Breast epithelium (tissue), 4 donors: ENCODE measurements around the gene PLEKHS1. TPM values are rescaled to one million over a fixed set of nuclear protein-coding genes. Genes with fewer than 3 reads are reported as not detected.
"Not testable (repeated sequence)": the region's sequence is repeated elsewhere in the genome, so short reads cannot be mapped to it uniquely, and the experiment has no call there.

ENCODE experiments used
- DNase-seq, 2 donors: peaks; one replicate each; pipeline ENCODE4 v3.0.0-alpha.2; 2019; ENCODE audit warnings: low spot score in 2 of 2
- H3K27ac ChIP-seq, 2 donors: fragments of 200-600 bp; sonication (generic) in 1 of 2; one replicate each; pipeline ENCODE4 v1.5.1; 2016 to 2019; ENCODE audit warnings: mild to moderate bottlenecking in 1 of 2
- H3K27me3 ChIP-seq, 2 donors: fragments of 200-600 bp; sonication (generic) in 1 of 2; one replicate each; pipeline versions ENCODE4 v1.5.1 to v1.6.0; 2017 to 2019; ENCODE audit warnings: control low read depth in 1 of 2, mild to moderate bottlenecking in 1 of 2
- H3K36me3 ChIP-seq: fragments of 200-600 bp; one replicate; pipeline ENCODE4 v1.5.1; 2019
- H3K4me1 ChIP-seq, 2 donors: fragments of 200-600 bp; sonication (generic); one replicate each; pipeline ENCODE4 v1.5.1; 2016 to 2019; ENCODE audit warnings: control low read depth in 1 of 2
- H3K4me3 ChIP-seq, 3 donors: fragments of 200-600 bp; sonication (generic); 1 replicate in 2 of 3; 2 replicates in 1 of 3; pipeline ENCODE4 v1.5.1; 2016 to 2019; ENCODE audit warnings: mild to moderate bottlenecking in 3 of 3, moderate library complexity in 2 of 3
- H3K9me3 ChIP-seq, 2 donors: fragments of 200-600 bp; sonication (generic) in 1 of 2; one replicate each; pipeline ENCODE4 v1.5.1; 2016 to 2019; ENCODE audit warnings: control low read depth in 1 of 2
- POLR2A ChIP-seq: fragments of 450-650 bp; IDR thresholded peaks from one replicate; pipeline ENCODE4 v1.6.1; 2016; ENCODE audit warnings: antibody characterized with exemption, mild to moderate bottlenecking, moderate library complexity
- POLR2AphosphoS5 ChIP-seq, 3 donors: sonication (generic); formaldehyde crosslinking; IDR thresholded peaks; one replicate each; pipeline ENCODE4 v1.6.1; 2017; ENCODE audit warnings: antibody characterized with exemption in 3 of 3
- intact Hi-C: fragments of 100-400 bp; cut with DNase I; formaldehyde crosslinking; loops from one replicate; pipeline ENCODE4 v1.15.1; 2023; ENCODE audit warnings: low total_unique reads
- total RNA-seq, 3 donors: library from RNA; depleted of rRNA; stranded (reverse); fragments of >200 nt; gene quantifications; one replicate each; pipeline ENCODE4 v1.1.0, GENCODE V29; 2016
- TF ChIP-seq, protein P1 (sequence below), 3 donors: fragments of 450-650 bp; IDR thresholded peaks; one replicate each; pipeline ENCODE4 v1.5.1; 2016 to 2017; ENCODE audit warnings: antibody characterized with exemption in 3 of 3, mild to moderate bottlenecking in 3 of 3, moderate library complexity in 3 of 3

PLEKHS1 gene
- total RNA-seq, 3 donors from 2014 or later: 23.6 to 30.0 TPM; not detected in 1

DNA sequence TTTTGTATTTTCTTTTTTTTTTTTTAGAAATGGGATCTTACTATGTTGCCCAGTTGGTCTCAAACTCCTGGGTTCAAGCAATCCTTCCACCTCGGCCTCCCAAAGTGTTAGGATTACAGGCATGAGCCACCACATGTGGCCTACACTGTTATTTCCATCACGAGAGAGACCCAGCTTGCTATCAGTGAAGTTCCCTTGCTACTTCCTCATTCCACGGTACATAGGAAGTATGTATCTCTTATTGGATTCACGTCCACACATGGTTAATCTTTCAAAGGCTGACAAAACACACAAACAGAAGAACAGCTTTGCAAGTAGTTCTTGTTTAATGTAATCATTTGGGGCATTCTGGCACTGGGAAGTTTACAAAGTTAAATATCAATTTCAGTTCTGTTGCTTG lies 51.5 kb downstream of the PLEKHS1 start:
- H3K27ac ChIP-seq: no peak overlapping the region
- no peaks in the 10 kb centered on the region for H3K36me3 ChIP-seq
- TF ChIP-seq POLR2AphosphoS5 (IDR thresholded peaks at IDR 0.05) (no peak), POLR2A (no peak)
- TF ChIP-seq, protein P1, sequence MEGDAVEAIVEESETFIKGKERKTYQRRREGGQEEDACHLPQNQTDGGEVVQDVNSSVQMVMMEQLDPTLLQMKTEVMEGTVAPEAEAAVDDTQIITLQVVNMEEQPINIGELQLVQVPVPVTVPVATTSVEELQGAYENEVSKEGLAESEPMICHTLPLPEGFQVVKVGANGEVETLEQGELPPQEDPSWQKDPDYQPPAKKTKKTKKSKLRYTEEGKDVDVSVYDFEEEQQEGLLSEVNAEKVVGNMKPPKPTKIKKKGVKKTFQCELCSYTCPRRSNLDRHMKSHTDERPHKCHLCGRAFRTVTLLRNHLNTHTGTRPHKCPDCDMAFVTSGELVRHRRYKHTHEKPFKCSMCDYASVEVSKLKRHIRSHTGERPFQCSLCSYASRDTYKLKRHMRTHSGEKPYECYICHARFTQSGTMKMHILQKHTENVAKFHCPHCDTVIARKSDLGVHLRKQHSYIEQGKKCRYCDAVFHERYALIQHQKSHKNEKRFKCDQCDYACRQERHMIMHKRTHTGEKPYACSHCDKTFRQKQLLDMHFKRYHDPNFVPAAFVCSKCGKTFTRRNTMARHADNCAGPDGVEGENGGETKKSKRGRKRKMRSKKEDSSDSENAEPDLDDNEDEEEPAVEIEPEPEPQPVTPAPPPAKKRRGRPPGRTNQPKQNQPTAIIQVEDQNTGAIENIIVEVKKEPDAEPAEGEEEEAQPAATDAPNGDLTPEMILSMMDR (IDR thresholded peaks at IDR 0.05): no peak
- H3K4me1 ChIP-seq: no peaks in the 10 kb centered on the region
- intact Hi-C loops: no loop called here
- H3K4me3 ChIP-seq: no peak overlapping the region
- no peaks in the 10 kb centered on the region for H3K27me3 ChIP-seq
- no peak for DNase-seq
- H3K9me3 ChIP-seq: no peaks in the 10 kb centered on the region

DNA sequence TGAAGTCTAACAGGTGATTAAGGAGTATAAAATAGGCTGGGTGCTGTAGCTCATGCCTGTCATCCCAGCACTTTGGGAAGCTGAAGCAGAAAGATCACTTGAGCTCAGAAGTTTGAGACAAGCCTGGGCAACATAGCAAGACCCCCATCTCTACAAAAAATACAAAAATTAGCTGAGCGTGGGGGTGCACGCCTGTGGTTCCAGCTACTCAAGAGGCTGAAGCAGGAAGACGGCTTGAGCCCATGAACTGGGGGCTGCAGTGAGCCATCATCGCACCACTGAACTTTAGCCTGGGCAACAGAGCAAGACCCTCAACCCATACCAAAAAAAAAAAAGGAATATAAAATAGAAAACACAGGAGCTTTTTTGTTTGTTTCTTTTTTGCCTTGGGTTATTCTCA lies 55.0 kb downstream of the PLEKHS1 start:
- H3K4me3 ChIP-seq: no peak overlapping the region
- intact Hi-C loops: no loop called here
- H3K9me3 ChIP-seq: no peaks in the 10 kb centered on the region

DNA sequence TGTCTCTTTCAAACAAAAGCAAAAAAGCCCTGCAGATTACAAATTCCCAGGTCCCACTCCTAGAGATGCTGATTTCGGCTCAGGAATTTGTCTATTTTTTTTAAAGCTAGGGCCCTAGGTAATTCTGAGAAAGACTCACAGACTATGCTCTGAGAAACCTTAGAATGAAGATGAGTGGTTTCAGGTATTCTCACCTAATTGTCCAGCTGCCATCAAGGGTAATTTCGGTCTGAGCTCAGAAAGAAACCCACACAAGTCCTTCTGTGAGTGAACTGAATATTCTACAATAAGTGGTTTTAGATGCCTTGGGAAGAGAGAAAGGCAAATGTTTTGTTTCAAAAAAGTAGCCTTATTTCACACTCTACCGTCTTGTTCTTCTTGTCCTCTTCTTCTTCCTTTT lies 56.7 kb downstream of the PLEKHS1 start:
- Histone ChIP-seq H3K36me3 (no peaks in the 10 kb centered on the region), H3K9me3 (no peaks in the 10 kb centered on the region), H3K4me3 (no peak overlapping the region), H3K27me3 (no peaks in the 10 kb centered on the region), H3K4me1 (no peaks in the 10 kb centered on the region), H3K27ac (no peak overlapping the region)
- intact Hi-C loops: no loop called here
- no peak for DNase-seq
- no peak for TF ChIP-seq POLR2AphosphoS5 (IDR thresholded peaks at IDR 0.05)
- TF ChIP-seq, protein P1 (IDR thresholded peaks at IDR 0.05): no peak
- TF ChIP-seq POLR2A: no peak

More for the DNA sequence above, 55.0 kb downstream of the PLEKHS1 start:
- DNase-seq: no peak
- Histone ChIP-seq H3K36me3 (no peaks in the 10 kb centered on the region), H3K4me1 (no peaks in the 10 kb centered on the region), H3K27me3 (no peaks in the 10 kb centered on the region), H3K27ac (no peak overlapping the region)
- TF ChIP-seq POLR2AphosphoS5 (IDR thresholded peaks at IDR 0.05) (no peak), POLR2A (no peak)
- TF ChIP-seq, protein P1 (IDR thresholded peaks at IDR 0.05): no peak

DNA sequence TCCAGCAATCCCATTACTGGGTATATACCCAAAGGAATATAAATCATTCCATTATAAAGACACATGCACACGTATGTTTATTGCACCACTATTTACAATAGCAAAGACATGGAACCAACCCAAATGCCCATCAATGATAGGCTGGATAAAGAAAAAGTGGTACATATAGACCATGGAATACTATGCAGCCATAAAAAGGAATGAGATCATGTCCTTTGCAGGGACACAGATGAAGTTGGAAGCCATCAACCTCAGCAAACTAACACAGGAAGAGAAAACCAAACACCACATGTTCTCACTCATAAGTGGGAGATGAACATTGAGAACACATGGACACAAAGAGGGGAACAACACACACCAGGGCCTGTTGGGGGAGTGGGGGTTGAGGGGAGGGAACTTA lies 63.2 kb downstream of the PLEKHS1 start:
- H3K4me1 ChIP-seq, H3K9me3 ChIP-seq, H3K36me3 ChIP-seq, H3K27ac ChIP-seq, DNase-seq, intact Hi-C loops, H3K27me3 ChIP-seq, H3K4me3 ChIP-seq: not testable (repeated sequence)

DNA sequence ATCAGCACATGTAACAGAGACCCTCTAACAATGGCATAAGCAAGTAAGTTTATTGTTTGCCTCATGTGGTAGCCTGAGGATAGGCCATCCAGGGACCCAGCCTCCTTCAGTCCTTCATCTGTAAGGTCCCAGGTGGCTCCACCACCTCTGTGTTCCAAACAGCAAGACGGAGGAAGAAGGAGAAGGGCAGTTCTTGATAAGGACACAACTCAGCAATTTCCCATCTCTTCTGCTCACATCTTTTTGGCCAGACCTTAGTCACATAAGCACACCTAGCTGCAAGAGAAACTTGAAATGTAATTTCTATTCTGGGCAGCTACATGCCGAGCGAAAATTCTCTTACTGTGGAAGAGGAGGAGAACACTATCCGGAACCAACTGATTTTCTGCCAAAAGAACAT lies 68.5 kb downstream of the PLEKHS1 start:
- DNase-seq: no peak
- intact Hi-C loops: no loop called here
- no peak for TF ChIP-seq POLR2A
- TF ChIP-seq POLR2AphosphoS5 (IDR thresholded peaks at IDR 0.05): no peak
- TF ChIP-seq, protein P1 (IDR thresholded peaks at IDR 0.05): no peak
- no peaks in the 10 kb centered on the region for H3K36me3 ChIP-seq
- no peak overlapping the region for H3K27ac ChIP-seq
- no peaks in the 10 kb centered on the region for H3K27me3 ChIP-seq
- no peak overlapping the region for H3K4me3 ChIP-seq
- H3K4me1 ChIP-seq: no peaks in the 10 kb centered on the region
- no peaks in the 10 kb centered on the region for H3K9me3 ChIP-seq

DNA sequence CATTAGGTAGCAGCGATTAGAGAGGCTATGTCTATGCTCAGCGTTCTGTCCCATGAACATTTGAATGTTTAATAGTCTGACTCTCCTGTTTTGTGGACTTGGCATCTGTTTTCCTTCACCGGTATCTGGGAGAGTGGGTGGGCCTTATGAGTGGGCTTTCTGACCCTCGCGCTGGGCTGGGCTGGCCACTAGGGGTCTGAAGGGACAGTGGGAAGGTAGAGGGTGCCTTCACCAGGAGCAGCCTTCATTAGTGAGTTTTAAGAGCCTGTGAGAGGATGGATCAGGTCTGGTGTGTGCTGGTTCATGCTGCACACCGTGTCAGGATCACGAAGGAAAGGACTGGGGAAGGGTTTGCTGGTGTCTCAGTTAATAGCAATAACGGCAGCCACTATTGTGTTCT lies 69.0 kb downstream of the PLEKHS1 start:
- Histone ChIP-seq H3K27ac (no peak overlapping the region), H3K4me1 (no peaks in the 10 kb centered on the region), H3K4me3 (no peak overlapping the region), H3K9me3 (no peaks in the 10 kb centered on the region), H3K36me3 (no peaks in the 10 kb centered on the region), H3K27me3 (no peaks in the 10 kb centered on the region)
- TF ChIP-seq POLR2A: no peak
- TF ChIP-seq, protein P1 (IDR thresholded peaks at IDR 0.05): no peak
- TF ChIP-seq POLR2AphosphoS5 (IDR thresholded peaks at IDR 0.05): no peak
- intact Hi-C loops: no loop called here
- no peak for DNase-seq

DNA sequence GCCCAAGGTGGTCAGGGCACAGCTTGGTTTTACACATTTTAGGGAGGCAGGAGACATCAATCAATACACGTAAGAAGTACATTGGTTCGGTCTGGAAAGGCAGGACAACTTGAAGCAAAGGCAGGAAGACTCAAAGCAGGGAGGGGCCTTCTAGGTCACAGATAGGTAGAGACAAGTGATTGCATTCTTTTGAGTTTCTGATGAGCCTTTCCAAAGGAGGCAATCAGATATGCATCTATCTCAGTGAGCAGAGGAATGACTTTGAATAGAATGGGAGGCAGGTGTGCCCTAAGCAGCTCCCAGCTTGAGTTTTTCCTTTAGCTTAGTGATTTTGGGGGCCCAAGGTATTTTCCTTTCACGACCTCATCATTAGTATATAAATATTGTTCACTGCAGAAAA lies 69.8 kb downstream of the PLEKHS1 start:
- H3K27ac ChIP-seq, DNase-seq, H3K36me3 ChIP-seq, intact Hi-C loops, H3K4me1 ChIP-seq, H3K9me3 ChIP-seq, H3K4me3 ChIP-seq, H3K27me3 ChIP-seq: not testable (repeated sequence)
